HEK293 (cell line): ENCODE results near the gene ZNF577.

Experiments
- HOXC10 ChIP-seq: sonication (generic); formaldehyde crosslinking; IDR thresholded peaks from 2 replicates; pipeline ENCODE4 v1.8.1; 2023; ENCODE audit warnings: mild to moderate bottlenecking, missing genetic modification reagents
- REPIN1 ChIP-seq: fragments of 450-650 bp; formaldehyde crosslinking; IDR thresholded peaks from 2 replicates; pipeline ENCODE4 v1.5.1; 2017; ENCODE audit warnings: missing biosample characterization, missing genetic modification characterization, low read depth
- REST ChIP-seq: fragments of 450-650 bp; formaldehyde crosslinking; IDR thresholded peaks from 2 replicates; pipeline ENCODE4 v1.5.1; 2016; ENCODE audit warnings: missing biosample characterization, missing genetic modification characterization
- SP3 ChIP-seq: fragments of 450-650 bp; formaldehyde crosslinking; IDR thresholded peaks from 2 replicates; pipeline ENCODE4 v1.5.1; 2016; ENCODE audit warnings: missing biosample characterization, missing genetic modification characterization
- ZBTB48 ChIP-seq: fragments of 450-650 bp; formaldehyde crosslinking; IDR thresholded peaks from 2 replicates; pipeline ENCODE4 v1.5.1; 2016; ENCODE audit warnings: missing biosample characterization, missing genetic modification characterization
- ZFHX2 ChIP-seq: fragments of 450-650 bp; formaldehyde crosslinking; conservative IDR thresholded peaks from 2 replicates; pipeline ENCODE4 v1.5.1; 2016; ENCODE audit warnings: missing biosample characterization, missing genetic modification characterization
- ZFP69B ChIP-seq: fragments of 450-650 bp; formaldehyde crosslinking; IDR thresholded peaks from 2 replicates; pipeline ENCODE4 v1.5.1; 2016; ENCODE audit warnings: missing biosample characterization, missing genetic modification characterization
- ZNF132 ChIP-seq: fragments of 450-650 bp; formaldehyde crosslinking; IDR thresholded peaks from 2 replicates; pipeline ENCODE4 v1.5.1; 2017; ENCODE audit warnings: missing biosample characterization, missing genetic modification characterization, borderline replicate concordance
- ZNF146 ChIP-seq: fragments of 450-650 bp; formaldehyde crosslinking; IDR thresholded peaks from 2 replicates; pipeline ENCODE4 v1.5.1; 2016; ENCODE audit warnings: missing biosample characterization, missing genetic modification characterization
- ZNF19 ChIP-seq: fragments of 450-650 bp; formaldehyde crosslinking; IDR thresholded peaks from 2 replicates; pipeline ENCODE4; 2016; ENCODE audit warnings: missing biosample characterization, missing genetic modification characterization, low read depth
- ZNF214 ChIP-seq: fragments of 450-650 bp; formaldehyde crosslinking; IDR thresholded peaks from 2 replicates; pipeline ENCODE4 v1.5.1; 2017; ENCODE audit warnings: missing biosample characterization, mild to moderate bottlenecking, missing genetic modification characterization, borderline replicate concordance
- ZNF223 ChIP-seq: fragments of 450-650 bp; formaldehyde crosslinking; IDR thresholded peaks from 2 replicates; pipeline ENCODE4 v1.5.1; 2016; ENCODE audit warnings: missing biosample characterization, missing genetic modification characterization
- ZNF341 ChIP-seq: fragments of 450-650 bp; formaldehyde crosslinking; IDR thresholded peaks from 2 replicates; pipeline ENCODE4; 2016; ENCODE audit warnings: low read depth, missing biosample characterization, missing genetic modification characterization
- ZNF391 ChIP-seq: fragments of 450-650 bp; formaldehyde crosslinking; IDR thresholded peaks from 2 replicates; pipeline ENCODE4 v1.5.1; 2016; ENCODE audit warnings: low read depth, missing biosample characterization, missing genetic modification characterization, borderline replicate concordance
- ZNF426 ChIP-seq: fragments of 450-650 bp; formaldehyde crosslinking; IDR thresholded peaks from 2 replicates; pipeline ENCODE4 v1.5.1; 2017; ENCODE audit warnings: missing biosample characterization, missing genetic modification characterization, mild to moderate bottlenecking, inconsistent platforms, moderate library complexity
- ZNF549 ChIP-seq: fragments of 450-650 bp; IDR thresholded peaks from 2 replicates; pipeline ENCODE4 v1.5.1; 2018; ENCODE audit warnings: missing biosample characterization, missing genetic modification characterization, mild to moderate bottlenecking, inconsistent platforms, moderate library complexity
- ZNF639 ChIP-seq: fragments of 450-650 bp; formaldehyde crosslinking; IDR thresholded peaks from 2 replicates; pipeline ENCODE4 v1.5.1; 2016; ENCODE audit warnings: missing biosample characterization, missing genetic modification characterization
- ZNF645 ChIP-seq: fragments of 450-650 bp; formaldehyde crosslinking; IDR thresholded peaks from 2 replicates; pipeline ENCODE4; 2016; ENCODE audit warnings: missing biosample characterization, missing genetic modification characterization
- ZNF658 ChIP-seq: fragments of 450-650 bp; formaldehyde crosslinking; IDR thresholded peaks from 2 replicates; pipeline ENCODE4; 2016; ENCODE audit warnings: missing biosample characterization, missing genetic modification characterization
- ZNF747 ChIP-seq: fragments of 450-650 bp; formaldehyde crosslinking; IDR thresholded peaks from 2 replicates; pipeline ENCODE4 v1.5.1; 2016; ENCODE audit warnings: missing biosample characterization, missing genetic modification characterization
- ZNF776 ChIP-seq: fragments of 450-650 bp; formaldehyde crosslinking; IDR thresholded peaks from 2 replicates; pipeline ENCODE4 v1.5.0; 2017; ENCODE audit warnings: missing biosample characterization, missing genetic modification characterization, borderline replicate concordance
- ZNF785 ChIP-seq: fragments of 450-650 bp; formaldehyde crosslinking; IDR thresholded peaks from 2 replicates; pipeline ENCODE4 v1.5.1; 2016; ENCODE audit warnings: missing biosample characterization, missing genetic modification characterization
- ZNF791 ChIP-seq: fragments of 450-650 bp; formaldehyde crosslinking; IDR thresholded peaks from 2 replicates; pipeline ENCODE4 v1.5.1; 2016; ENCODE audit warnings: missing biosample characterization, missing genetic modification characterization
- TF ChIP-seq, protein P1 (sequence below): sonication (generic); formaldehyde crosslinking; IDR thresholded peaks from 2 replicates; pipeline ENCODE4 v1.8.1; 2022; ENCODE audit warnings: mild to moderate bottlenecking, moderate library complexity, missing genetic modification reagents
- TF ChIP-seq, protein P2 (sequence below): fragments of 450-650 bp; formaldehyde crosslinking; IDR thresholded peaks from 2 replicates; pipeline ENCODE4 v1.5.1; 2017; ENCODE audit warnings: missing biosample characterization, mild to moderate bottlenecking, missing genetic modification characterization, moderate library complexity
- TF ChIP-seq, protein P3 (sequence below): fragments of 450-650 bp; formaldehyde crosslinking; IDR thresholded peaks from 2 replicates; pipeline ENCODE4 v1.5.1; 2016; ENCODE audit warnings: missing biosample characterization, missing genetic modification characterization
- TF ChIP-seq, protein P4 (sequence below): fragments of 450-650 bp; formaldehyde crosslinking; IDR thresholded peaks from 2 replicates; pipeline ENCODE4 v1.5.1; 2016; ENCODE audit warnings: missing biosample characterization, missing genetic modification characterization

The ZNF577 gene

DNA sequence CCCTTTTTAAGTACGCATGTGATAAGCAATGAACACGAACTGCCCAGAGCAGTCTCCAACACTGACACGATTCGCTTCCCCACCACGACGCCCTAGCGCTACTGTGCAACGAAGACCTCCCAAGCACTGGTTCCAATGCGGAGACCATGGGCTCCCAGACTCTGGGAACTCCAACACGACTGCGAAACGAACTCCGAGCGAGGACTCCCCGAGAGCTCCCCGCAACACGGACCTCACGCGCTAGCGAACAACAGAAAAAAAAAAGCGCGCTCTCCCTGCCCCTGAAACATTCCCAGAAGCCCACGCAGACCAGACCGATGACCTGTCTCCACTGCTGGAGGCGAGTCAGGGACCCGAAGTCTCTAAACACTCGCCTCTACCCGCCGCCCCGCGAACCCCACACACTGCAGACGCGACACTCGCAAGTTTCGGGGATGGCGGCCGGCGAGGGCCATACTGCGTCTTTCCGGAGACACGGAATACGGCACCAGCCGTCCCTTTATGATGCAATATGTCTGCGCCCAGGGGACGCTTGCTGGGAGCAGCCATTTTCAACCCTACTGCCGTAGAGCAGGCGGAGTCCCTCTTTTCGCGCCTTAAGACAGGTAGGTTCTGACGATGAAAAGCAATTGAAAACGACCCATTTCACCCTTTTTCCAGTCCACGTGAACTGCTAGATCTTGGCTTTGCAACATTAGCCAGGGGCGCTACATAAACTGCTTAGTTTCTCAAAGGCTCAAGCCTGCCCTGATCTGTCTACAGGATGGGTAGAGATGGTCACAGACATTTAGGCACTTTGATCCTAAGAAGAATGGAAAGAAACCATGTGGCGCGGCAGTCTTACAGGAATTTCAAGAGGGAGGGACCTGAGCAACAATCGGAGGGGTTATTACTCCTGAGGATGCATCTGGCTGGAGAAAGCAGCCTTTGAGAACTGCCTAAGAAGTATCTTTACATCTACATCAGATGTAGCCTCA lies at the start of gene ZNF577 (continued):
- TF ChIP-seq, protein P1, sequence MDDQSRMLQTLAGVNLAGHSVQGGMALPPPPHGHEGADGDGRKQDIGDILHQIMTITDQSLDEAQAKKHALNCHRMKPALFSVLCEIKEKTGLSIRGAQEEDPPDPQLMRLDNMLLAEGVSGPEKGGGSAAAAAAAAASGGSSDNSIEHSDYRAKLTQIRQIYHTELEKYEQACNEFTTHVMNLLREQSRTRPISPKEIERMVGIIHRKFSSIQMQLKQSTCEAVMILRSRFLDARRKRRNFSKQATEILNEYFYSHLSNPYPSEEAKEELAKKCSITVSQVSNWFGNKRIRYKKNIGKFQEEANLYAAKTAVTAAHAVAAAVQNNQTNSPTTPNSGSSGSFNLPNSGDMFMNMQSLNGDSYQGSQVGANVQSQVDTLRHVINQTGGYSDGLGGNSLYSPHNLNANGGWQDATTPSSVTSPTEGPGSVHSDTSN = no peak
- TF ChIP-seq, protein P2, sequence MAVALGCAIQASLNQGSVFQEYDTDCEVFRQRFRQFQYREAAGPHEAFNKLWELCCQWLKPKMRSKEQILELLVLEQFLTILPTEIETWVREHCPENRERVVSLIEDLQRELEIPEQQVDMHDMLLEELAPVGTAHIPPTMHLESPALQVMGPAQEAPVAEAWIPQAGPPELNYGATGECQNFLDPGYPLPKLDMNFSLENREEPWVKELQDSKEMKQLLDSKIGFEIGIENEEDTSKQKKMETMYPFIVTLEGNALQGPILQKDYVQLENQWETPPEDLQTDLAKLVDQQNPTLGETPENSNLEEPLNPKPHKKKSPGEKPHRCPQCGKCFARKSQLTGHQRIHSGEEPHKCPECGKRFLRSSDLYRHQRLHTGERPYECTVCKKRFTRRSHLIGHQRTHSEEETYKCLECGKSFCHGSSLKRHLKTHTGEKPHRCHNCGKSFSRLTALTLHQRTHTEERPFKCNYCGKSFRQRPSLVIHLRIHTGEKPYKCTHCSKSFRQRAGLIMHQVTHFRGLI (tag by site-specific recombination) = no peak
- TF ChIP-seq ZNF549 (tag by site-specific recombination) (no peak), ZNF776 (tag by site-specific recombination) (no peak), ZNF132 (tag by site-specific recombination) (no peak), ZNF426 (tag by site-specific recombination) (no peak), ZNF645 (tag by site-specific recombination) (no peak), SP3 (tag by site-specific recombination) (peak; percentile 61), HOXC10 (CRISPR knock-in tag) (no peak), ZNF747 (tag by site-specific recombination) (no peak), ZFHX2 (tag by site-specific recombination) (peak; percentile 46), ZNF639 (tag by site-specific recombination) (no peak; the same call in 1 of the 2 replicates), ZNF214 (no peak), ZNF785 (tag by site-specific recombination) (0 out of 2 replicates have a peak, but pooled peaks have one; percentile 45), ZNF791 (tag by site-specific recombination) (no peak), ZNF391 (tag by site-specific recombination) (no peak), ZNF223 (no peak), ZFP69B (tag by site-specific recombination) (no peak; the same call in none of the 2 replicates), ZNF146 (tag by site-specific recombination) (no peak), REPIN1 (tag by site-specific recombination) (no peak), ZNF341 (tag by site-specific recombination) (no peak), ZNF658 (no peak), ZNF19 (tag by site-specific recombination) (no peak), ZBTB48 (tag by site-specific recombination) (no peak), REST (tag by site-specific recombination) (no peak)
- TF ChIP-seq, protein P3, sequence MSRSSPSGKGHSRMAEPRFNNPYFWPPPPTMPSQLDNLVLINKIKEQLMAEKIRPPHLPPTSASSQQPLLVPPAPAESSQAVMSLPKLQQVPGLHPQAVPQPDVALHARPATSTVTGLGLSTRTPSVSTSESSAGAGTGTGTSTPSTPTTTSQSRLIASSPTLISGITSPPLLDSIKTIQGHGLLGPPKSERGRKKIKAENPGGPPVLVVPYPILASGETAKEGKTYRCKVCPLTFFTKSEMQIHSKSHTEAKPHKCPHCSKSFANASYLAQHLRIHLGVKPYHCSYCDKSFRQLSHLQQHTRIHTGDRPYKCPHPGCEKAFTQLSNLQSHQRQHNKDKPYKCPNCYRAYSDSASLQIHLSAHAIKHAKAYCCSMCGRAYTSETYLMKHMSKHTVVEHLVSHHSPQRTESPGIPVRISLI (tag by site-specific recombination) = no peak
- TF ChIP-seq, protein P4, sequence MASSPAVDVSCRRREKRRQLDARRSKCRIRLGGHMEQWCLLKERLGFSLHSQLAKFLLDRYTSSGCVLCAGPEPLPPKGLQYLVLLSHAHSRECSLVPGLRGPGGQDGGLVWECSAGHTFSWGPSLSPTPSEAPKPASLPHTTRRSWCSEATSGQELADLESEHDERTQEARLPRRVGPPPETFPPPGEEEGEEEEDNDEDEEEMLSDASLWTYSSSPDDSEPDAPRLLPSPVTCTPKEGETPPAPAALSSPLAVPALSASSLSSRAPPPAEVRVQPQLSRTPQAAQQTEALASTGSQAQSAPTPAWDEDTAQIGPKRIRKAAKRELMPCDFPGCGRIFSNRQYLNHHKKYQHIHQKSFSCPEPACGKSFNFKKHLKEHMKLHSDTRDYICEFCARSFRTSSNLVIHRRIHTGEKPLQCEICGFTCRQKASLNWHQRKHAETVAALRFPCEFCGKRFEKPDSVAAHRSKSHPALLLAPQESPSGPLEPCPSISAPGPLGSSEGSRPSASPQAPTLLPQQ = peak; percentile 48; the same call in 1 of the 2 replicates
